ENCODE measurements around the gene ZNF775.

Gene ZNF775

GRCh38 chr7:150401424-150401790 is 22.3 kb downstream of the ZNF775 start:
- DNase-seq (ENCODE audit: low read depth) = no peak

DNA sequence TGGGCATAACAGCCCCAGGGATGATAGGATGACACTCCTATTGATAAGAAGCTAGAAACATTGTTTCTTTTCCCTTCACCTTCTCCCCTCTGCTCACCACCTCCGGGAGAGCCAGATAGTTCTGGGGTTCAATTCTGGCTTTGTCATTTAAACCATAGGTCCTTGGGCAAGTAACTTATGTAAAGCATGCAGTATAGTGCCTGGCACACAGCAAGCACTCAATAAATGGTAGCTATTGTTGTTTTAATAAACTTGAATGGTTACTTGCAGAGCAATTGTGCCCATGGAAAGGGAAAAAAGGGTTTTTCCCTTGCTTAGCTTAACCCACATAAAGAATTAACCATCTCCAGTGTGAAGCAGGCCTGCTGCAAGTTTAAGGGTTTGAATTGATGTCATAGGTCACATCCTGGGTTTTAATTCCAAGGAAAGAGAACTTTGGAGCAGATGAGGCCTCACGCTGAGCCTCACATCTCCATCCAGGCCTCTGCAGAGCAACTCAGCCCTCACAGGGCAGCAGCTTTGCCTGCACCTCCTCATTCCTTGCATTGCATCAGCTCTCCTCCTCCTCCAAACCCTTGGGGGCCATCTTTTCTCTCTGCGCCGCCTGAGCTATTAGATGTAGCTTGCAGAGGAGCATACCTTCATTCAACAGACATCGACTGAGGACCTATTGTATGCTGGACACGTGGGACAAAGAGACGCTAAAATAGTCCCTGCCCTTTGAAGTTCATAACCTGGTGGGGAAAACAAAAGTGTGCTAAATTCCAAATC is 22.9 kb downstream of the ZNF775 start:
- DNase-seq (ENCODE audit: low read depth) = no peak

GRCh38 chr7:150402671-150403321 is 23.7 kb downstream of the ZNF775 start:
- DNase-seq (ENCODE audit: low read depth) = no peak

DNA sequence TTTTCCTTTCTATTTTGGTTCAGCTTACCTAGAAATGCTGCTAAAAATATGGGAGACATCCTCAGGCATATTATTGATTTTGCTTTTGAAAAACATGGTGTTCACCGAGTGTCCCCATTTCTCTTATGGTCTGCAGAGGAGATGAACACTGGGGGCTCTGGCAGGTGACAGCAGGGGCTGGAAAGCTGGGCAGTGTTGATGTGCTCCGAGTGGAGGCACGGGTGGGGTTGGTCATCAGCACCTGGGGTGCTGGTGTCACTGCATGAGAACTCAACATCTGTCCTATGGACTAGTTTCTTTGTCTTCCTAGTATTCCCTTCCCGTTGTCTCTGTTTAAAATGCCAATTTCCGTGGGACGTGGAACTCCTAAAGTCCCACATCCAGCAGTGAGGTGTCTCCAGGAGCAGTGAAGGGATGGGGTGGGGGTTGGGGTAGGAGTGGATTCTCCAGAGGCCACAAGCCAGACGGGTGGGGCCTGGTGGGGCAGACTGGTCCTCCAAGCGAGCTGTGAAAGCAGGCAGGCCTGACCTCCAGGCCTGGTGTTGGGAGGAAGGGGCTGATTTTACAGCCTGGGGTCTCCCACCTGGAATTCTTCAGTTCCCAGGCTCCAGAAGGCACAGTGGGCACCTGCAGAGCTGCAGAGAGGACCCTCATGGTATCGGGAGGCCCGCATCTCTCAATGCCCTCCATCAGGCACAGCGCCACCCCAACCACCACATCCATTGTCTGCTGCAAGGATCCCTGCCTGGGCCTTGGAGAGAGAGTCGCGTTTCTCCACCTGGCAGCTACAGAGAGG is 24.4 kb downstream of the ZNF775 start:
- DNase-seq (ENCODE audit: low read depth) = no peak

- no peak for DNase-seq (ENCODE audit: low read depth)
Observed at GRCh38 chr7:150404172-150404804, 25.2 kb downstream of the ZNF775 start.

GRCh38 chr7:150404805-150405583 is 25.9 kb downstream of the ZNF775 start:
- DNase-seq (ENCODE audit: low read depth) = no peak

- DNase-seq (ENCODE audit: low read depth) = no peak
Observed at GRCh38 chr7:150405584-150406311, 26.6 kb downstream of the ZNF775 start.

GRCh38 chr7:150406312-150406566 is 27.1 kb downstream of the ZNF775 start:
- DNase-seq (ENCODE audit: low read depth) = no peak

GRCh38 chr7:150406567-150407421 is 27.7 kb downstream of the ZNF775 start:
- no peak for DNase-seq (ENCODE audit: low read depth)

DNA sequence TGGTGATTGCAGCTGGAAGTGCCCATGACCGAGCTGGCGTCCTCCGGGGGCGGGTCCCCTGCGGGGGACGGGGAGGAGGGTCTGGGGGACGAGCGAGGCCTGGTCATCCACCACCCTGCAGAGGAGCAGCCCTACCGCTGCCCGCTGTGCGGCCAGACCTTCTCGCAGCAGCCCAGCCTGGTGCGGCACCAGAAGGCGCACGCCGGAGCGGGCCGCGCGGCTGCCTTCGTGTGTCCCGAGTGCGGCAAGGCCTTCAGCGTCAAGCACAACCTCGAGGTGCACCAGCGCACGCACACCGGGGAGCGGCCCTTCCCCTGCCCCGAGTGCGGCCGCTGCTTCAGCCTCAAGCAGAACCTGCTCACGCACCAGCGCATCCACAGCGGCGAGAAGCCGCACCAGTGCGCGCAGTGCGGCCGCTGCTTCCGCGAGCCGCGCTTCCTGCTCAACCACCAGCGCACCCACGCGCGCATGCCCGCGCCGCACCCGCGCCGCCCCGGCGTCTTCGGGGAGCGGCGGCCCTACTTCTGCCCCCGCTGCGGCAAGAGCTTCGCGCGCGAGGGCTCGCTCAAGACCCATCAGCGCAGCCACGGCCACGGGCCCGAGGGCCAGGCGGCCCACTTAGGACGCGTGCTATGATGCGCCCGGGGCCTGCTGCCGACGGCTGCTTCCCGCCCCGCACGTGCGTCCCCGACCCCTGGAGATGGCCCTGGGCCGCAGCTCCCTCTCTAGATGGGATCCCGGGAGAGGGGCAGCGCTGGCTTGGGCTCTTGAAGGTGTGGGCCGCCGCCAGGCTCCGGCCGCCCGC is 28.7 kb downstream of the ZNF775 start:
- DNase-seq (ENCODE audit: low read depth) = no peak

DNA sequence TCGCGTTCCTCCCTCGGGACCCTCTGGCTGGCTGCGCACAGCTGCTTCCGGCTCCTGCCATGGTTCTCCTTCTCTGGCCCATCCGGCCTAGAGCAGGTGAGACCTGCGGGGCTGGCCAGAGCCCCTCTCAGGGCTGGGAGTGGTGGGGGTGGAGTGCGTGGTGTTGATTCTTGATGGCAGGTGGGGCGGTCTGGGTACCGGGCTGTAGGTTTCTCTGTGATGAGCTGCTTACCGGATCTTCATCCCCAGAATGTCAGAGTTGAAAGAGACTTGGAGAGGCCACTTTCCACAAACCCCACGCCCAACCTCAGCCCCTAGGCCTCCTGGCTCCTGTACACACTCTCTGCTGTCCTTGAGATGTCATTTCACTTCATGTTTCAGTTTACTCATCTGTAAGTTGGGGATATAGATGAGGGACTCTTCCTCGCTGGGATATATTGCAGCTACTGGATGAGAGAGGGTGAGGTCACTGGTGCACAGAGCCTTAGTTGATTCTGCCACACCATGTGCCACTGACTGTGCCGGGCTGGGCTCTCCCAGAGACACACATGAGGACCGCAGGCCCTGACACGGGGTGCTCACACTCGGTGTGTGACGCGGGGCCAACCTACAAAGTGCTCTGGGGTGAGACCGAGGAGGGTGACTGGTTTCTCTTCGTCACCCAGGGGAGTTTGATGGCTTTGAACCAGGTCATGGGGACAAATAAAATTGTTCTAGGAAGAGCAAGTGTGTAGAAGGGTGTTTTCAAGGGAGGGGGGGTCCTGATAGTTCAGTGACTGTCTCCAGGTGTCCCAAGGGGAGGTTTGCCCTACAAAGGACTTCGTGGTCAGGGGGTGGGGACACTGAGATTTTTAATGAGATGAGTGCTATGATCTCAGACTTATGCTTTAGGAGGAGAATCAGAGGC is 29.5 kb downstream of the ZNF775 start:
- no peak for DNase-seq (ENCODE audit: low read depth)

- DNase-seq (ENCODE audit: low read depth) = no peak
Observed at GRCh38 chr7:150409300-150410030, 30.3 kb downstream of the ZNF775 start.

- DNase-seq (ENCODE audit: low read depth) = no peak
Observed at GRCh38 chr7:150410131-150410530, 31.0 kb downstream of the ZNF775 start.

DNA sequence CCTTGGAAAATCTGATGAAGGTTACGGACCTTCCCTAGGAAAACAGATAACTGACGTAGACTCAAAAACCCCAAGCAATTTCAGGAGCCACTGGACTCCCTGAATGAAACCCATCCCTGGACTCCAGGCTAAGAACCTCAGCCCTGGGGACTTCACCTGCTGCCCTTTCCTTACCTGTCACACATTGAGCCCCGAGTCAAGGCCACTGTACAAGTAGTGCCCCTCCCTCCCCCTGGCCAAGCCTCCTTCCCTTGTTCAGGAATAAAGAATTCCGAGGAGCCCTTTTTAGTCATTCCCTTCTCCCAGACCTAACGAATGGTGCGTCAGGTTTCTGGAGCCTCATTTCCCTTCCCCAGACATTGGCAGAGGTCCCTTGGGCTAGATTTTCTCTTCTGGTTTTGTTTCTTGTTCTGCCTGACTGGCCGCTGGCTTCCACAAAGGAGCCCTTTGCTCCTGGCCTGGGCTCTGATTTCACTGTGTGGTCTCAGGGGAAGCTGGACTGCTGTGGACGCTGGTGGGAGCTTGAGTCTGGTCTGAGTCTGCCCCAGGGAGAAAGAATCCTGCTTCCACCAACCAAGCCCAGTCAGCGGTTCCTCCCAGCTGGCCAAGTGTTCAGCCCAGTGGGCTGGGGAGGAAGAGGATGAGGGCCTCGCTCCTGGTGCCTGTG is 31.7 kb downstream of the ZNF775 start:
- DNase-seq (ENCODE audit: low read depth) = no peak

- DNase-seq (ENCODE audit: low read depth) = no peak
Observed at GRCh38 chr7:150411606-150412005, 32.5 kb downstream of the ZNF775 start.

DNA sequence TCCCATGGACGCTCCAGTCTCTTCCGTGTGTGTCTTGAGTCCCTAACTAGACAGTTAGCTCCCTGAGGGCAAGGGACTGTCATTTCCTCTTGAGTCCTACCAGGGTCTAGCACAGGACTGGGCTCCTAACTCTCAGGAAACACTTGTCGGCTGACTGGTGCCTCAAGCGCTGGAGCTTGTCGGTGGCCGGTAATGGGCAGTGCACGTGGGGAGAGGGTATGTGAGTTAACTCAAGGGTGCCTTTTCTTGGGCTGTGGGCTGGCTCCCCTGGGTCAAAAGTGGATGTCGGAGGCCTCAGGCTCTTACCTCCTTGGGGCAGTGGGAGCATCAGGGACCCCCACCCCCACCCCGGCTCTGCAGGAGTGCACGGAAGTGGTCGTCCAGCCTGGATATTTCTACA is 32.9 kb downstream of the ZNF775 start:
- no peak for DNase-seq (ENCODE audit: low read depth)
